ENCODE measurements around the gene SIK2. TPM values are rescaled to one million over a fixed set of nuclear protein-coding genes. Genes with fewer than 3 reads are reported as not detected.

Gene SIK2
- total RNA-seq, 2 donors from 2014 or later, result 16.2 to 21.3 TPM

DNA sequence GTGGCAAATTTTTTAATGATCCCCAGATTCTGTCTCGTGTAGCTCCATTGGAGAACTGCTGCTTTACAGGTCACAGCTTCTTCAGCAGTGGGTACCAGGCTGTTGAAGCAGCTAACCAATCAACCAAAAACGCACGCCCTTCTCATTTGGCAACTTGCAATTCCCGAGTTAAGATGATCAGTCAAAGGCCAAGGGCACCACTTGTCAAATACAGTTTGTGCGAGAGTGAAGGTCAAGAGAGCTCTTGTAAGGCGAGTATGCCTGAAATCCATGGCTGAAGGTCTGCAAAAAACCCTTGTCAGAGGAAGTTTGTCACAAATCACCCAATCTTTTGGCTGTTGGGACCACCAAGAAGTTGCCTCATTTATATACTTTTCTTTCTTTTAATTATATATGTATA, 176.9 kb downstream of the SIK2 start:
- DNase-seq, result no peak
- intact Hi-C loops (cut with DNase I), result loop anchor here (5.0 kb wide), 1 partner anchor 63 kb away; no protein-coding TSS in a partner anchor
- H3K27ac ChIP-seq, result no peak overlapping the region
- no peak overlapping the region for H3K9ac ChIP-seq (ENCODE audit: low read depth in 2 of 2, low read length in 2 of 2)
- no peaks in the 10 kb centered on the region for H3K4me1 ChIP-seq
- no peaks in the 10 kb centered on the region for H3K27me3 ChIP-seq
- TF ChIP-seq, protein P1, sequence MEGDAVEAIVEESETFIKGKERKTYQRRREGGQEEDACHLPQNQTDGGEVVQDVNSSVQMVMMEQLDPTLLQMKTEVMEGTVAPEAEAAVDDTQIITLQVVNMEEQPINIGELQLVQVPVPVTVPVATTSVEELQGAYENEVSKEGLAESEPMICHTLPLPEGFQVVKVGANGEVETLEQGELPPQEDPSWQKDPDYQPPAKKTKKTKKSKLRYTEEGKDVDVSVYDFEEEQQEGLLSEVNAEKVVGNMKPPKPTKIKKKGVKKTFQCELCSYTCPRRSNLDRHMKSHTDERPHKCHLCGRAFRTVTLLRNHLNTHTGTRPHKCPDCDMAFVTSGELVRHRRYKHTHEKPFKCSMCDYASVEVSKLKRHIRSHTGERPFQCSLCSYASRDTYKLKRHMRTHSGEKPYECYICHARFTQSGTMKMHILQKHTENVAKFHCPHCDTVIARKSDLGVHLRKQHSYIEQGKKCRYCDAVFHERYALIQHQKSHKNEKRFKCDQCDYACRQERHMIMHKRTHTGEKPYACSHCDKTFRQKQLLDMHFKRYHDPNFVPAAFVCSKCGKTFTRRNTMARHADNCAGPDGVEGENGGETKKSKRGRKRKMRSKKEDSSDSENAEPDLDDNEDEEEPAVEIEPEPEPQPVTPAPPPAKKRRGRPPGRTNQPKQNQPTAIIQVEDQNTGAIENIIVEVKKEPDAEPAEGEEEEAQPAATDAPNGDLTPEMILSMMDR (IDR thresholded peaks at IDR 0.05), result no peak
- no peaks in the 10 kb centered on the region for H3K36me3 ChIP-seq
- no peak overlapping the region for H3K4me3 ChIP-seq
- no peaks in the 10 kb centered on the region for H3K9me3 ChIP-seq

Other genes with a start within 250 kb of the SIK2 start
- gene POU2AF1, start 223.2 kb upstream of the SIK2 start, total RNA-seq, result 1 to 10 TPM; 3.1 to 3.7 TPM
- not detected for gene BTG4, start 90.1 kb upstream of the SIK2 start, total RNA-seq
- not detected for gene HOATZ, start 87.7 kb upstream of the SIK2 start, total RNA-seq
- 1 to 10 TPM in 1 of 2 donors, under 1 TPM in 1; 0.99 to 9.0 TPM for gene LAYN, start 61.7 kb upstream of the SIK2 start, total RNA-seq
- gene PPP2R1B, start 163.9 kb downstream of the SIK2 start, total RNA-seq, result 10 to 100 TPM; 45.9 to 57.0 TPM

Measured in colonic mucosa (tissue), 4 donors.